ENCODE data around the gene RAB3GAP1. TPM values are rescaled to one million over a fixed set of nuclear protein-coding genes. Genes with fewer than 3 reads are reported as not detected.

RAB3GAP1 gene
- polyA plus RNA-seq, 1 donor (not counting 4 experiments of a cell fraction or from before 2014, with no cell fraction given): 41.6 TPM

DNA sequence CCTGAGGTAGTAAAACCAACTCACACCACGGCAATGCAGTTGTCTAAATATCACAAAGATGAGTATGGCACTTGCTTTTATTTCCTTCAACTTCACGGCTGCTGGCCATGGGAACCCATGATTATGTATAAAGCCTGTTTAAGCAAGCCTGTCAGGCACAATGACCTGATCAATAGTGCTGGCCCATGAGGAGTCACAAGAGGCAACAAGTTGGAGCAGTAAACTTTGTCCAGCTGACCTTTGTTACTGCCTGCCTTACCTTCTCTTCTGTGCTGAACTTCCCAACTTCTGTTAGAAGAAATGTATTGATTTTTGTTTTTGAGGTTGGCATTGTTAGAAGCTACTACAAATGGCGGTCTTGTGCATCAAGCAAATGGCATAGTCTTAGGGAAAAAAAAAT, 151.9 kb downstream of the RAB3GAP1 start:
- TF ChIP-seq EZH2 (IDR thresholded peaks at IDR 0.05; ENCODE audit: low read length): no peak
- TF ChIP-seq, protein P1, sequence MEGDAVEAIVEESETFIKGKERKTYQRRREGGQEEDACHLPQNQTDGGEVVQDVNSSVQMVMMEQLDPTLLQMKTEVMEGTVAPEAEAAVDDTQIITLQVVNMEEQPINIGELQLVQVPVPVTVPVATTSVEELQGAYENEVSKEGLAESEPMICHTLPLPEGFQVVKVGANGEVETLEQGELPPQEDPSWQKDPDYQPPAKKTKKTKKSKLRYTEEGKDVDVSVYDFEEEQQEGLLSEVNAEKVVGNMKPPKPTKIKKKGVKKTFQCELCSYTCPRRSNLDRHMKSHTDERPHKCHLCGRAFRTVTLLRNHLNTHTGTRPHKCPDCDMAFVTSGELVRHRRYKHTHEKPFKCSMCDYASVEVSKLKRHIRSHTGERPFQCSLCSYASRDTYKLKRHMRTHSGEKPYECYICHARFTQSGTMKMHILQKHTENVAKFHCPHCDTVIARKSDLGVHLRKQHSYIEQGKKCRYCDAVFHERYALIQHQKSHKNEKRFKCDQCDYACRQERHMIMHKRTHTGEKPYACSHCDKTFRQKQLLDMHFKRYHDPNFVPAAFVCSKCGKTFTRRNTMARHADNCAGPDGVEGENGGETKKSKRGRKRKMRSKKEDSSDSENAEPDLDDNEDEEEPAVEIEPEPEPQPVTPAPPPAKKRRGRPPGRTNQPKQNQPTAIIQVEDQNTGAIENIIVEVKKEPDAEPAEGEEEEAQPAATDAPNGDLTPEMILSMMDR (optimal IDR thresholded peaks at IDR 0.05 in 1 of 3, IDR thresholded peaks at IDR 0.05 in 1 of 3, conservative IDR thresholded peaks at IDR 0.05 in 1 of 3; ENCODE audit: extremely low read depth in 1 of 3, insufficient read depth in 2 of 3, low read length in 3 of 3): no peak
- no peak overlapping the region for H3K27ac ChIP-seq (ENCODE audit: control insufficient read depth, insufficient read depth, low read length)
- FAIRE-seq (no peak), DNase-seq (ENCODE audit: low read depth, low spot score) (no peak)
- H3K27me3 ChIP-seq (ENCODE audit: control insufficient read depth, extremely low read depth, insufficient read depth, low read length): no peaks in the 10 kb centered on the region
- no peaks in the 10 kb centered on the region for H3K9me3 ChIP-seq (ENCODE audit: control insufficient read depth, low read depth, low read length)
- no peaks in the 10 kb centered on the region for H3K9me1 ChIP-seq (ENCODE audit: control insufficient read depth, extremely low read depth, insufficient read depth, low read length)
- H3K4me3 ChIP-seq (ENCODE audit: control insufficient read depth in 2 of 3, extremely low read depth in 1 of 3, insufficient read depth in 2 of 3, low read depth in 1 of 3, low read length in 3 of 3): no peak overlapping the region
- H2AFZ ChIP-seq (ENCODE audit: control insufficient read depth, low read length): no peak overlapping the region
- no peak overlapping the region for H3K4me2 ChIP-seq (ENCODE audit: control insufficient read depth, extremely low read depth, insufficient read depth, low read depth, low read length)
- H3K79me2 ChIP-seq (ENCODE audit: control insufficient read depth, insufficient read depth, low read length): no peaks in the 10 kb centered on the region
- no peak overlapping the region for H3K9ac ChIP-seq (ENCODE audit: control insufficient read depth, extremely low read depth, insufficient read depth, low read length)
- H4K20me1 ChIP-seq (ENCODE audit: control insufficient read depth, extremely low read depth, insufficient read depth, low read length): no peaks in the 10 kb centered on the region
- peaks cover 0 to 2% of the 10 kb centered on the region in 2 experiments for H3K36me3 ChIP-seq (ENCODE audit: control insufficient read depth in 2 of 2, extremely low read depth in 1 of 2, insufficient read depth in 2 of 2, low read length in 2 of 2)
- dilution Hi-C loops (cut with MboI; ENCODE audit: extremely low pct_ligation_motif_present, low sequenced_read_pairs): no loop called here
- no peaks in the 10 kb centered on the region for H3K4me1 ChIP-seq (ENCODE audit: control insufficient read depth, extremely low read depth, insufficient read depth, low read length)

DNA sequence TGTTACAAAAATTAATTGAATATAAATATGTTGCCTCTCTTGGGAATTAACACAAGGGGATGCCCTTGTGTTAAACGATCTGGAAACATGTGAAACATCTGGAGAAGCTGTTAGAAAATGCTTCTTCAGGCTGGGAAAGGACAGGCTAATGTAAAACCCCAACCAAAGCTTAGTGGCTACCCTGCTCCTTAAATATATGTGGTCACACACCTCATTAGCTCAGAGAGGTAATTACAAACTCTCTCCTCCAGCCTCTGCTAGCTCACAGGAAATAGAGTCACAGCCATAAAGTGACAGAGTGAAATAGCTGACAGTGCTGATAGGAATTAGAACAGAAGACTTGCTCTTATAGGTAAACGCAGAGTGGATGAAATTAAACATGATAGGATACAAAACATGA, 155.9 kb downstream of the RAB3GAP1 start:
- Histone ChIP-seq H4K20me1 (ENCODE audit: control insufficient read depth, extremely low read depth, insufficient read depth, low read length) (no peaks in the 10 kb centered on the region), H3K4me2 (ENCODE audit: control insufficient read depth, extremely low read depth, insufficient read depth, low read depth, low read length) (no peak overlapping the region), H3K9ac (ENCODE audit: control insufficient read depth, extremely low read depth, insufficient read depth, low read length) (no peak overlapping the region), H2AFZ (ENCODE audit: control insufficient read depth, low read length) (no peak overlapping the region), H3K9me1 (ENCODE audit: control insufficient read depth, extremely low read depth, insufficient read depth, low read length) (no peaks in the 10 kb centered on the region), H3K27ac (ENCODE audit: control insufficient read depth, insufficient read depth, low read length) (no peak overlapping the region), H3K4me1 (ENCODE audit: control insufficient read depth, extremely low read depth, insufficient read depth, low read length) (no peaks in the 10 kb centered on the region), H3K9me3 (ENCODE audit: control insufficient read depth, low read depth, low read length) (no peaks in the 10 kb centered on the region), H3K79me2 (ENCODE audit: control insufficient read depth, insufficient read depth, low read length) (no peaks in the 10 kb centered on the region), H3K27me3 (ENCODE audit: control insufficient read depth, extremely low read depth, insufficient read depth, low read length) (no peaks in the 10 kb centered on the region), H3K36me3 (ENCODE audit: control insufficient read depth in 2 of 2, extremely low read depth in 1 of 2, insufficient read depth in 2 of 2, low read length in 2 of 2) (peaks cover 0 to 2% of the 10 kb centered on the region in 2 experiments), H3K4me3 (ENCODE audit: control insufficient read depth in 2 of 3, extremely low read depth in 1 of 3, insufficient read depth in 2 of 3, low read depth in 1 of 3, low read length in 3 of 3) (no peak overlapping the region)
- FAIRE-seq: no peak
- dilution Hi-C loops (cut with MboI; ENCODE audit: extremely low pct_ligation_motif_present, low sequenced_read_pairs): no loop called here
- DNase-seq (ENCODE audit: low read depth, low spot score): no peak
- TF ChIP-seq, protein P1 (optimal IDR thresholded peaks at IDR 0.05 in 1 of 3, IDR thresholded peaks at IDR 0.05 in 1 of 3, conservative IDR thresholded peaks at IDR 0.05 in 1 of 3; ENCODE audit: extremely low read depth in 1 of 3, insufficient read depth in 2 of 3, low read length in 3 of 3): no peak
- TF ChIP-seq EZH2 (IDR thresholded peaks at IDR 0.05; ENCODE audit: low read length): no peak

Measured in keratinocyte (primary cell).